Prostate gland (tissue), 2 donors: ENCODE results near the gene MAP2K3. TPM values are rescaled to one million over a fixed set of nuclear protein-coding genes. Genes with fewer than 3 reads are reported as not detected.

ENCODE experiments used
- DNase-seq: peaks from one replicate; pipeline ENCODE4 v3.0.0-alpha.2; 2019; ENCODE audit warnings: low spot score
- H3K27ac ChIP-seq, 2 donors: fragments of 200-600 bp; sonication (generic); 2 replicates each; pipeline ENCODE4 v1.5.1; 2017 to 2019
- H3K27me3 ChIP-seq: fragments of 200-600 bp; sonication (generic); replicated peaks from 2 replicates; pipeline ENCODE4 v1.5.1; 2019; ENCODE audit not compliant: insufficient read depth
- H3K36me3 ChIP-seq, 2 donors: fragments of 200-600 bp; sonication (generic); 1 replicate in 1 of 2; 2 replicates in 1 of 2; pipeline versions ENCODE4 v1.5.1 to v1.8.1; 2017 to 2019
- H3K4me1 ChIP-seq: fragments of 200-600 bp; sonication (generic); replicated peaks from 2 replicates; pipeline ENCODE4 v1.5.1; 2019
- H3K4me3 ChIP-seq, 2 donors: fragments of 200-600 bp; sonication (generic); 2 replicates each; pipeline ENCODE4 v1.5.1; 2017 to 2019
- H3K9me3 ChIP-seq: fragments of 200-600 bp; sonication (generic); 2 replicates; pipeline ENCODE4 v1.5.1; 2017
- POLR2A ChIP-seq: fragments of 450-650 bp; IDR thresholded peaks from one replicate; pipeline ENCODE4 v1.6.1; 2016; ENCODE audit warnings: antibody characterized with exemption, mild to moderate bottlenecking
- POLR2AphosphoS5 ChIP-seq: sonication (generic); formaldehyde crosslinking; IDR thresholded peaks from one replicate; pipeline ENCODE4 v1.6.1; 2017; ENCODE audit warnings: antibody characterized with exemption
- WGBS: methylation state at CpG from one replicate; pipeline ENCODE4 v1.1.5; 2018; 5-methylcytosine and 5-hydroxymethylcytosine counted together
- intact Hi-C: fragments of 100-400 bp; cut with DNase I; formaldehyde crosslinking; loops from one replicate; pipeline ENCODE4 v1.14.2; 2022
- total RNA-seq, 2 donors: library from RNA; depleted of rRNA; stranded (reverse); fragments of >200 nt; gene quantifications; one replicate each; pipeline ENCODE4 v1.1.0, GENCODE V29; 2016
- TF ChIP-seq, protein P1 (sequence below), 4 experiments: fragments of 200-600 bp in 2 of 4; fragments of 450-650 bp in 2 of 4; sonication (generic) in 2 of 4; IDR thresholded peaks; 1 replicate in 3 of 4; 2 replicates in 1 of 4; pipeline ENCODE4 v1.5.1; 2016 to 2019; ENCODE audit warnings: antibody characterized with exemption in 4 of 4, mild to moderate bottlenecking in 2 of 4, moderate library complexity in 2 of 4

MAP2K3 gene
- total RNA-seq, 2 donors from 2014 or later: 24.0 to 25.9 TPM

- H3K27ac ChIP-seq: no peak overlapping the region
- no peaks in the 10 kb centered on the region for H3K4me1 ChIP-seq
- H3K27me3 ChIP-seq: no peaks in the 10 kb centered on the region
- no peaks in the 10 kb centered on the region for H3K9me3 ChIP-seq
- 76% methylated on average over 9 of the region's 9 CpGs for WGBS
- H3K4me3 ChIP-seq: no peak overlapping the region
- no peaks in the 10 kb centered on the region for H3K36me3 ChIP-seq
- DNase-seq: no peak
- TF ChIP-seq, protein P1, sequence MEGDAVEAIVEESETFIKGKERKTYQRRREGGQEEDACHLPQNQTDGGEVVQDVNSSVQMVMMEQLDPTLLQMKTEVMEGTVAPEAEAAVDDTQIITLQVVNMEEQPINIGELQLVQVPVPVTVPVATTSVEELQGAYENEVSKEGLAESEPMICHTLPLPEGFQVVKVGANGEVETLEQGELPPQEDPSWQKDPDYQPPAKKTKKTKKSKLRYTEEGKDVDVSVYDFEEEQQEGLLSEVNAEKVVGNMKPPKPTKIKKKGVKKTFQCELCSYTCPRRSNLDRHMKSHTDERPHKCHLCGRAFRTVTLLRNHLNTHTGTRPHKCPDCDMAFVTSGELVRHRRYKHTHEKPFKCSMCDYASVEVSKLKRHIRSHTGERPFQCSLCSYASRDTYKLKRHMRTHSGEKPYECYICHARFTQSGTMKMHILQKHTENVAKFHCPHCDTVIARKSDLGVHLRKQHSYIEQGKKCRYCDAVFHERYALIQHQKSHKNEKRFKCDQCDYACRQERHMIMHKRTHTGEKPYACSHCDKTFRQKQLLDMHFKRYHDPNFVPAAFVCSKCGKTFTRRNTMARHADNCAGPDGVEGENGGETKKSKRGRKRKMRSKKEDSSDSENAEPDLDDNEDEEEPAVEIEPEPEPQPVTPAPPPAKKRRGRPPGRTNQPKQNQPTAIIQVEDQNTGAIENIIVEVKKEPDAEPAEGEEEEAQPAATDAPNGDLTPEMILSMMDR (IDR thresholded peaks at IDR 0.05): no peak
- intact Hi-C loops: loop anchor here (2.0 to 10.0 kb wide), 2 partner anchors 67 to 121 kb away; partner anchors contain the start of gene DHRS7B
Measured at GRCh38 chr17:21245639-21246084, 38.8 kb upstream of the MAP2K3 start.

- Histone ChIP-seq H3K27me3 (no peaks in the 10 kb centered on the region), H3K36me3 (no peaks in the 10 kb centered on the region), H3K4me1 (peaks cover 5% of the 10 kb centered on the region), H3K27ac (no peak overlapping the region), H3K9me3 (no peaks in the 10 kb centered on the region), H3K4me3 (no peak overlapping the region)
- no peak for TF ChIP-seq POLR2A
- TF ChIP-seq POLR2AphosphoS5: no peak
- TF ChIP-seq, protein P1 (IDR thresholded peaks at IDR 0.05): no peak
- 94% methylated on average over 4 of the region's 4 CpGs for WGBS
- DNase-seq: no peak
- intact Hi-C loops: loop anchor here (10.0 kb wide), 1 partner anchor 122 kb away; the partner anchor contains the start of gene DHRS7B
Measured at GRCh38 chr17:21246698-21247097, 37.8 kb upstream of the MAP2K3 start.

DNA sequence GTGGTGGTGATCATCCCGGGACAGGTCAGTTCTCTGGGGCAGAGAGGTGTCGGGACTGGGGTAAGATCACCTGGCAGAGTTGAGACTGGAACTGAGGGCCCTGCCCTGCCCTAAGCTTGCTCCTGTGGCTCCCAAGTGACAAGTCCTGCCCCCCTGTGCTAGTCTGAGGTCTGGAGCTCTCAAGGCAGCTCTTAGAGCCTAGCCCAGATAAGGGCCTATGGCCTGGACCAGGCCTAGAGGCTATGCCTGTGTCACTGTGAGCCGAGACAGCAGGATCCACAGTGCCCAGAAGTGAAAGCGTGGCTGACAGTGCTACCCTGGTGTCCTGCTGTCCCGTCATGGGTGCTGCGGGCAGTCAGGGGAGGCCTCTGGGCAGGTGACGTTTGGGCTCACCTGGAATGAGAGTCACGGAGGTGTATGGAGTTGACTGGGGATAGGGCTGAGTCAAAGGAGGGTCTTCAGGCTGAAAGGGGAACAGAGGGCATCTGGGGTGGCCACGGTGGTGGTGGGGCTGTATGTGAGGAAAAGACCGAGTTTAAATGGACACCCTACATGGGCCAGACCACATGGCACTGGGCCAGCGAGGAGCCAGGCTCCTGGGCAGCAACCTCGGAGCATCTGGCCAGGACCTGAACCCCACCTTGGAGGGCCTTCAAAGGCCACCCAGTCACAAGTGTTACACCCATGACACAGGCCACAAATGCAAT is 36.8 kb upstream of the MAP2K3 start:
- DNase-seq: no peak
- H3K4me1 ChIP-seq: peaks cover 9% of the 10 kb centered on the region
- TF ChIP-seq, protein P1 (IDR thresholded peaks at IDR 0.05): no peak
- no peak for TF ChIP-seq POLR2AphosphoS5
- TF ChIP-seq POLR2A: no peak

GRCh38 chr17:21248500-21248899 is 36.0 kb upstream of the MAP2K3 start:
- TF ChIP-seq, protein P1 (IDR thresholded peaks at IDR 0.05): no peak
- TF ChIP-seq POLR2A: no peak
- TF ChIP-seq POLR2AphosphoS5: no peak
- Histone ChIP-seq H3K9me3 (no peaks in the 10 kb centered on the region), H3K4me3 (no peak overlapping the region), H3K27ac (no peak overlapping the region), H3K4me1 (peaks cover 9% of the 10 kb centered on the region), H3K36me3 (no peaks in the 10 kb centered on the region), H3K27me3 (no peaks in the 10 kb centered on the region)
- 87% methylated on average over 4 of the region's 4 CpGs for WGBS
- DNase-seq: no peak
- intact Hi-C loops: loop anchor here (10.0 kb wide), 1 partner anchor 124 kb away; the partner anchor contains the start of gene DHRS7B

More for the DNA sequence above, 36.8 kb upstream of the MAP2K3 start:
- no peak overlapping the region for H3K27ac ChIP-seq
- intact Hi-C loops: loop anchor here (10.0 kb wide), 1 partner anchor 123 kb away; the partner anchor contains the start of gene DHRS7B
- H3K36me3 ChIP-seq: no peaks in the 10 kb centered on the region
- no peaks in the 10 kb centered on the region for H3K9me3 ChIP-seq
- no peaks in the 10 kb centered on the region for H3K27me3 ChIP-seq
- H3K4me3 ChIP-seq: no peak overlapping the region
- 87% methylated on average over 12 of the region's 12 CpGs for WGBS
